Activated T-helper 2 cell treated with anti-CD3 and anti-CD28 coated beads, Interferon-gamma antibody, Interleukin-2, Interleukin-4, amounts not matched to agents 10 μg/mL and 5 μg/mL and 100 μg/mL, durations not matched to agents 14 hours and 24 hours and 36 hours (primary cell): ENCODE measurements around the gene SMIM28. TPM values are rescaled to one million over a fixed set of nuclear protein-coding genes. Genes with fewer than 3 reads are reported as not detected.
A peak's percentile ranks its signal among the peaks of the same experiment; 100 is the strongest.

Source experiments
- DNase-seq: peaks from one replicate; pipeline ENCODE4 v3.0.0; 2021; ENCODE audit warnings: low spot score
- H3K27ac Mint-ChIP-seq: one replicate; pipeline ENCODE4 v1.8.0; 2021; ENCODE audit warnings: mixed read lengths
- H3K27me3 Mint-ChIP-seq: one replicate; pipeline ENCODE4 v1.8.0; 2021; ENCODE audit warnings: low read depth, mixed read lengths
- H3K36me3 Mint-ChIP-seq: one replicate; pipeline ENCODE4 v1.8.0; 2021; ENCODE audit warnings: low read depth, mixed read lengths
- H3K4me1 Mint-ChIP-seq: one replicate; pipeline ENCODE4 v1.8.0; 2021; ENCODE audit warnings: low read depth, mixed read lengths
- H3K4me3 Mint-ChIP-seq: one replicate; pipeline ENCODE4 v1.8.0; 2021; ENCODE audit warnings: low read depth, mild to moderate bottlenecking, moderate library complexity, mixed read lengths
- H3K9me3 Mint-ChIP-seq: one replicate; pipeline ENCODE4 v1.8.0; 2021; ENCODE audit warnings: mixed read lengths
- intact Hi-C: fragments of 100-400 bp; cut with micrococcal nuclease; formaldehyde crosslinking; loops from one replicate; pipeline ENCODE4 v1.15.1; 2023
- total RNA-seq: library from RNA; stranded (reverse); gene quantifications from 2 replicates; pipeline ENCODE4 v1.2.3, GENCODE V29; 2022

SMIM28 gene
- total RNA-seq, 1 donor from 2014 or later = not detected

DNA sequence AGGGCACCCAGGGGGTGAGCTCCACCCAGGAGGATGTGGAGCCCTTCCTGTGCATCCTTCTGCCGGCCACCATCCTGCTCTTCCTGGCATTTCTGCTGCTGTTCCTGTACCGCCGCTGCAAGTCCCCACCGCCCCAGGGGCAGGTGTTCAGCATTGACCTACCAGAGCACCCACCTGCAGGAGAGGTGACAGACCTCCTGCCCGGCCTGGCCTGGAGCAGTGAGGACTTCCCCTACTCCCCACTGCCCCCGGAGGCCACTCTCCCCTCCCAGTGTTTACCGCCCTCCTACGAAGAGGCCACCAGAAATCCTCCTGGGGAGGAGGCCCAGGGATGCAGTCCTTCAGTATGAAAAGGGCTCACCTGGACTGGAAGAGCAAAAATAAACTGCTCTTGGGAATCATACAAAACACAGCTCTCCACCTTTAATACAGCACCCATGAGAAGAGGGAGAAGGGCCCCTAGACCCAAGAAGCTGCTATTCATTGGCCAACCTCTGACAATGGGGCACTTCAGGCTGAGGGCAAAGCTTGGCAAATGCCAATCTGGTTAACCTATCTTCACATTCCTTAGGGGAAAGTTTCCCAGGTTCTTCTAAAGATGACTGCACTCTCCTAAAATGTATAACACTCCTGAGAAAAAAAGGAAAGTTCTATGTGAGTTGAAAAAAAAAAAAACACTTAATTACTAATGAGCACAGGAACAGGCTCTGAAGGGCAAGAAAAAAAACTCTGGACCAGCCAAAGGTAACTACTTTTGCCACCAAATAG lies 5.0 kb downstream of the SMIM28 start:
- H3K9me3 Mint-ChIP-seq = no peaks in the 10 kb centered on the region
- intact Hi-C loops = no loop called here
- no peak overlapping the region for H3K4me3 Mint-ChIP-seq
- no peaks in the 10 kb centered on the region for H3K36me3 Mint-ChIP-seq
- H3K27me3 Mint-ChIP-seq = peaks cover 5% of the 10 kb centered on the region
- no peak for DNase-seq
- H3K4me1 Mint-ChIP-seq = no peaks in the 10 kb centered on the region
- H3K27ac Mint-ChIP-seq = no peak overlapping the region

DNA sequence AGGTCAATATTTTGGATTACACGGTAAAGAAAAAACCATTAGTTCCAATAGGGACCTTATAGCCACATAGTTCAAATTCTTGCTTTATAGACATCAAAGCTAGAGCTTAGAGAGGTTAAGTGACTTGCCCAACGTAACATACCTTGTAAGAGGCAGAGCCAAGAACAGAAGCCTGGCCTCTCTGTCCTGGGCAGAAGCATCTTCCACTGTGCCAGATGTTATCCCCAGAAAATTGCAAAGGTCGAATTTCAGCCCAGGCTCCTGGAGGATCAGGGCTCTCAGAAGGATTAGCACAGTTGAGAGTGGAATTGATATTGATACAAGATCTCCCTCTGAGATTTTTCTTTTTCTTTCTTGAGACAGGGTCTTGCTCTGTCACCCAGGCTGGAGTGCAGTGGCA lies 6.1 kb downstream of the SMIM28 start:
- Mint-ChIP-seq H3K4me1 (no peaks in the 10 kb centered on the region), H3K9me3 (no peaks in the 10 kb centered on the region), H3K36me3 (no peaks in the 10 kb centered on the region), H3K27ac (no peak overlapping the region), H3K4me3 (no peak overlapping the region), H3K27me3 (peaks cover 11% of the 10 kb centered on the region)
- DNase-seq = no peak
- intact Hi-C loops = no loop called here

DNA sequence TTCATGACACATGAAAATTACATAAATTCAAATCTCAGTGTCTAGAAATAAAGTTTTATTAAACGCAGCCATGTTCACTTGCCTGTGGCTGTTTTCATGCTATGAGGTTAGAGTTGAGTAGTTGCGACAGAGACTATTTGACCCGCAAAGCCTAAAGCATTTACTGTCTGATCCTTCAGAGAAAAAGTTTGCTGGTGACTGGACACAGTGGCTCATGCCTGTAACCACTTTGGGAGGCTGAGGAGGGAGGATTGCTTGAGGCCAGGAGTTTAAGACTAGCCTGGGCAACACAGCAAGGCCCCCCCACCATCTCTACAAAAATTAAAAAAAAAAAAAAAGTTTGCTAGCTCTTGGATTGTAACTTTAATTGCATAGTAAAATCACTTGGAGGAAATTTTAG lies 9.2 kb downstream of the SMIM28 start:
- H3K9me3 Mint-ChIP-seq = no peaks in the 10 kb centered on the region
- no peak overlapping the region for H3K4me3 Mint-ChIP-seq
- H3K4me1 Mint-ChIP-seq = no peaks in the 10 kb centered on the region
- intact Hi-C loops = no loop called here
- no peaks in the 10 kb centered on the region for H3K36me3 Mint-ChIP-seq
- H3K27ac Mint-ChIP-seq = no peak overlapping the region
- DNase-seq = no peak
- H3K27me3 Mint-ChIP-seq = peaks cover 18% of the 10 kb centered on the region

DNA sequence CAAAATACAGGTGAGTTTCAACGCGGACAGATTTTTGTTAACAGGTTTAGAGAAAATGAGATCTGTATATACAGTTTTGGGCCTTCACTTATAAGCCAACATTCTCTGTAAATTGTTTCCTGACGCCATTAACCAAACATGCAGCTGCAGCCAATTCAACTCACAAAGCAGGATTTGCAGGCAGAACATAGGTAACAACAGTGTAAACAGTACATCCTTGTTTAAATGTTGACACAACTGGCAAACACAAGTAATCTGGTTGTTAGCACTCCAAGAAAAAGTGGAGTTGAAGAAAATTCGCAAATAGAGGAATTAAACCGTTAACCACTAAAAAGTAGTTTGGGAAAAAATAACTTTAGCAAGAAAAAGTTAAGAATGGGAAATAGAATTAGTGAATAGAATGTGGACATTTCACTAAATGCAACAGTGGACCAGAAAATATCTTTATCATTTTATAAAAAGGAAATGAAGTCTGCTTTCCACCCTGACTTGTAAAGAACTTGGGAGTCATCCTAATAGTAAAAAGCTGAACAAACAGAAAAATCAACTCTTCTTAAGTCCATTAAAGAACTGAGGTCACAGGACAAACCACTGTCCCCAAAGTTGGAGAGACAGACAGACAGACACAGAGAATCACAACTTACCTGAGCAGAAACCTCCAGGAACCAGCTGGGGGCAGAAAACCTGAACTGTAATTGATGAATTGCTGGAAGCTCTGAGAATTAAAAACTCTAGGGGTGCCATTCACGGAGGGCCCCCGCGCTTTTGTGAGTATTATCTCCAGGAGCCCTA lies 10.1 kb downstream of the SMIM28 start:
- intact Hi-C loops = no loop called here
- peaks cover 18% of the 10 kb centered on the region for H3K27me3 Mint-ChIP-seq
- no peak overlapping the region for H3K4me3 Mint-ChIP-seq
- H3K9me3 Mint-ChIP-seq = no peaks in the 10 kb centered on the region
- no peak for DNase-seq
- no peak overlapping the region for H3K27ac Mint-ChIP-seq
- H3K36me3 Mint-ChIP-seq = no peaks in the 10 kb centered on the region
- H3K4me1 Mint-ChIP-seq = no peaks in the 10 kb centered on the region

DNA sequence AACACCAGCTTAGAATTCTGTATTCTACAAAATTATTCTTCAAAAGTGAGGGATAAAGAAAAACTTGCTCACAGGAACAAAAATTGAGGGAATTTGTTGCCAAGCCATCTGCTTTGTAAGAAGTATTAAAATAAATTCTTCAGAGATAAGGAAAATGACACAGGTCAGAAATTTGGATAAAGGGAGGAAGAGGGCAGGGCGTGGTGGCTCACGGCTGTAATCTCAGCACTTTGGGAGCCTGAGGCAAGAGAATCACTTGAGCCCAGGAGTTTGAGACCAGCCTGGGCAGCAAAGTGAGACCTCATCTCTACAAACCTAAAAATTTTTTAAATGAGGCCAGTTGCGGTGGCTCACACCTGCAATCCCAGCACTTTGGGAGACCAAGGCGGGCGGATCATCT lies 11.8 kb downstream of the SMIM28 start:
- H3K4me1 Mint-ChIP-seq = peaks cover 7% of the 10 kb centered on the region
- DNase-seq = no peak
- H3K27me3 Mint-ChIP-seq = peaks cover 15% of the 10 kb centered on the region
- H3K27ac Mint-ChIP-seq = no peak overlapping the region
- H3K9me3 Mint-ChIP-seq = peaks cover 4% of the 10 kb centered on the region
- H3K4me3 Mint-ChIP-seq = no peak overlapping the region
- intact Hi-C loops = no loop called here
- no peaks in the 10 kb centered on the region for H3K36me3 Mint-ChIP-seq

DNA sequence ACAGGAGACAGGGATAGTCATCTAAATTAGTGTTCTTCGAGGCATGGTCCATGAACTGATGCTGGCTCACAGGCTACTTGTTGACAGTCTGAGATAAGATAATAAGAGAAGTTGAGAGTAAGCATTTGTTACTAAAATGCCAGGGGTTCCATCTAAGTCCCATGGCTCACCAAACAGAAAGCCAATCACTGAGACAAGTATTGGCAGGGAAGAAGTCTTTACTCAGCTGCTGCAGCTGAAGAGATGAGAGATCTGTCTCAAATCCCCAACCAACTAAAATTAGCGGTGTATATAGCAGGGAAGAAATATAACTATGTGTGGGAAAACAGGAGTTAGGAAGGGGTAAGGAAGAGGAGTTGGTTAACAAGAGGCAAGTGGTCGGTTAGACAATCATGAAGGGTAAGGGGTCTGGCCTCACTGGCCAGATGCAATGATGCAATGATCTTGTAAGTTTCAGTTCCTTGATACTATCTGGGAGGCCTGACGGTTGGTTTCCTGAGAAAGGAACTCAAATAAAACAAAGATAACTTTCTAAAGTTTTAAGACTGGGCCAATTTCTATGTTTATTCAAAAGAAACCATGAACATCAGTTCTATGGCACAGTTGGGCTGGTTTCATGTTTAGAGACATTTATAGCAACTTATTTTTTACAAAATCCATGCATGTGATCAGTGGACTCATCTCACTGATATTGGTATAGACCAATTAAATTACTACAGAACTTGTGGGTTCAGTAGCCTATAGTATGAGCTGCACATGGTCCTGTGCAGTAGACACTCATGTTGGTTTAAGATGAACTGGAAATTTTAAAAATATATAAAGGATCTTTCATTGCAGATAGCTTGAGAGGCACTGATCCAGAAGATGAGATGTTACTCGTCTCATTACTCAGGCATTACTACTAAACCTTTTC lies 16.4 kb downstream of the SMIM28 start:
- Mint-ChIP-seq H3K4me3 (no peak overlapping the region), H3K27me3 (peaks cover 3% of the 10 kb centered on the region), H3K36me3 (no peaks in the 10 kb centered on the region), H3K27ac (no peak overlapping the region), H3K4me1 (peaks cover 7% of the 10 kb centered on the region), H3K9me3 (peaks cover 4% of the 10 kb centered on the region)
- intact Hi-C loops = no loop called here
- no peak for DNase-seq

DNA sequence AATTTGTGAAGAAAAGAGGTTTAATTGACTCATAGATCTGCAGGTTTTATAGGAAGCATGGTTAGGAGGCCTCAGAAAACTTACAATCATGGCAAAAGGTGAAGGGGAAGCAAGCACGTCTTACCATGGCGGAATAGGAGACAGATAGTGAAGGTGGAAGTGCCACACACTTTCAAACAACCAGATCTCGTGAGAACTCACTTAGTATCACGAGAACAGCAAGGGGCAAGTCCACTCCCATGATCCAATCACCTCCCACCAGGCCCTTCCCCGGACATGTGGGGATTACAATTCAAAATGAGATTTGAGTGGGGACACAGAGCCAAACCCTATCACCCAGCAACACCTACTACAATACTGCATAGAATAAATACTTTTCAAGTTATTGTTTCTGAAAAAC lies 19.0 kb downstream of the SMIM28 start:
- Mint-ChIP-seq H3K4me1 (peaks cover 7% of the 10 kb centered on the region), H3K36me3 (no peaks in the 10 kb centered on the region), H3K27me3 (peaks cover 2% of the 10 kb centered on the region), H3K4me3 (no peak overlapping the region), H3K27ac (no peak overlapping the region), H3K9me3 (peaks cover 4% of the 10 kb centered on the region)
- DNase-seq = no peak
- intact Hi-C loops = no loop called here

DNA sequence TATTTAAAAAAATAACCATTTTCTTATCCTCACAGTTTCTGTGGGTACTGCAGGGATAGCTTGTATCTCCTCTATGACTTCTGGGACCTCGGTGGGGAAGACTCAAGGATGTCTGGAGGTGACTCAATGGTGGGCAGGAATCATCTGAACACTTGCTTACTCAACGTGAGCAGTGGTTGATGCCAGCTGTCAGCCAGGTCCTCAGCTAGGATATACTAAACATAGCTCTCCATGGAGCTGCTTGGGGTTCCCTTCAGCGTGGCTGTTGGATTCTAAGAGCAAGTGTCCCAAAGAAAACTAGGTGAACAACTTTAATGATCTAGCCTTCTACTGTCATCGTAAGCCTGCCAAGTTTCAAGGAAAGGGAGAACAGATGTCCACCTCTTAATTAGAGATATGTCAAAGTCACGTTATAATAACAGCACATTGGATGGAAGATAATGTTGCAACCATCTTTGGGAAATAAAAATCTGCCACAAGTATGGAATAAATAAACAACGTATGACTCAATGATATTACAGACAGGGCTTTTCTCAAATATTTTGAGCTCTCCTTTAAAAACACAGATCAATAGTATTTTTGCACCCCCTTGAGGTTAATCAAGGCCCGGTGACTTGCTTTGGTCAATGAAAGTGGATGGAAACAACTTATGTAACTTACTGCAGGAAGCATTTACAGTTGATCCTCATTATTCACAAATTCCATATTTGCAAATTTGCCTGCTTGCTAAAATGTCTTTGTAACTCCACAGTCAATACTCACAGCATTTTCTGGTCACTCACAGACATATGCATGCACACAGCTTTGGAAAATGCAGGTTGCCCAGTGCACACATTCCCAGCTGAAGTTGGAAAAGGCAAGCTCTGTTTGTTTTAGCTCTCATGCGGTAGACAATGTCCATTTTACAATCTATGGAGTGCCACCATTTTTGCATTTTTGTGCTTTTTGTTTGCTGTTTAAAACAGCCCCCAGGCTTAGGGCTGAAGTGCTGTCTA lies 19.7 kb downstream of the SMIM28 start:
- Mint-ChIP-seq H3K9me3 (peaks cover 4% of the 10 kb centered on the region), H3K27ac (no peak overlapping the region), H3K27me3 (peaks cover 8% of the 10 kb centered on the region), H3K36me3 (no peaks in the 10 kb centered on the region), H3K4me3 (no peak overlapping the region), H3K4me1 (peaks cover 7% of the 10 kb centered on the region)
- DNase-seq = no peak
- intact Hi-C loops = no loop called here

DNA sequence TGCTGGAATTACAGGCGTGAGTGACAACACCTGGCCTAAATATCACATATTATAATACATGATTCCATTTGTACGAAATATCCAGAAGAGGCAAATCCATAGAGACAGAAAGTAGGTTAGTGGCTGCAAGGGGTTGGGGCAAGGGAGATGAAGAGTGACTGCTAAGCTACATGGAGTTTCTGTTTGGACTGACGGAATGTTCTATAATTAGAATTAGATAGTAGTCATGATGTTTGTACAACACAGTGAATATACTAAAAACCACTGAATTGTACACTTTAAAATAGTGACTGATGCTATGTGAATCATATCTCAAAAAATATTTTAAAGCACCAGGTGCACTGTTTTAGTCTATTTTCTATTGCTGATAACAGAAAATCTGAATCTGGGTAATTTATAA lies 22.6 kb downstream of the SMIM28 start:
- H3K4me1 Mint-ChIP-seq = peaks cover 9% of the 10 kb centered on the region
- no peaks in the 10 kb centered on the region for H3K9me3 Mint-ChIP-seq
- peaks cover 13% of the 10 kb centered on the region for H3K27me3 Mint-ChIP-seq
- no peak overlapping the region for H3K4me3 Mint-ChIP-seq
- intact Hi-C loops = loop anchor here (10.0 kb wide), 2 partner anchors 286 to 374 kb away; partner anchors contain the start of gene CCDC28A
- no peaks in the 10 kb centered on the region for H3K36me3 Mint-ChIP-seq
- H3K27ac Mint-ChIP-seq = no peak overlapping the region
- DNase-seq = no peak

DNA sequence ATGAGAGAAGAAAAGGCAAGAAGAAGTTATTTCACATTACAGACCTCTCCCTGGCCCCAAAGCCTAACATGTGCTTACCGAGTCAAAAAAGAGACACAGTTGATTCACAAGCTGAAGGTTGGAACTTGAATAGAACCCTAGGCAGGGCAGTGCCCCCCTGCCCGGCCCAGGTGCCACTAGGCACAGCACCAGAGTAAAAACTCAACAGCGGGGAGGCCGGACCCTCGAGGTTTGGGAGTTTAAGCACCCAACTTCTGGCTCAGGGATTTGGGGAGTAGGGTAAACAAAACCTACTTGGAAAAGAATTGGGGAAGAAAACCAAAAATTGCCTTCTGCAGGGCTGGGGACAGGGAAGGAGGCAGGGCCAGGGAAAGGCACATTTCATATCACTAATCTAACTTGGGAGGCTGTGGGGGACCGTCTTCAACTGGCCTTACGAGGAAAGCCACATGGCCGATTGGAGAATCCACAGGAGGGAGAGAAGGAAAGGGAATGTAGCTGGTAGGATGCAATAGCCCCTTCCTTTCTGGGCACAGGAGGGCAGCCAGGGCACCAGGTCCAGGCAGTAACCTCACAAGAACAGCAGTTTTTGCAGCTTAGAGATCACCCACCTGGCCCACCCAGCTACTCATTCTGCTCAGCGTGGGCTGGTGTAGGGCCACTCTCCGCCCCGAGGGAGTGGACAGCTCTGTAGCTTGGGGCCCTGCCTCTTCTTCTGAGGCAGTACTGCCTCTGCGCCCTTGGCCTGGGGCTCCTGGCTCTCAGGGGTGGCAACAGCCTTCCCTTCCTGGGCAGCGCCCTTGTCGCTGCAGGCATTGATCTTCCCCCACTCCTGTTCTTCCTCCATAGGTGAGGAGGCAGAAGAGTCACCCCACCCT lies 24.5 kb downstream of the SMIM28 start:
- Mint-ChIP-seq H3K4me3 (peak overlapping the region; percentile 1), H3K4me1 (peaks cover 16% of the 10 kb centered on the region), H3K36me3 (peaks cover 10% of the 10 kb centered on the region), H3K9me3 (no peaks in the 10 kb centered on the region), H3K27ac (no peak overlapping the region), H3K27me3 (peaks cover 13% of the 10 kb centered on the region)
- intact Hi-C loops = loop anchor here (10.0 kb wide), 2 partner anchors 287 to 373 kb away; partner anchors contain the start of gene CCDC28A
- no peak for DNase-seq

DNA sequence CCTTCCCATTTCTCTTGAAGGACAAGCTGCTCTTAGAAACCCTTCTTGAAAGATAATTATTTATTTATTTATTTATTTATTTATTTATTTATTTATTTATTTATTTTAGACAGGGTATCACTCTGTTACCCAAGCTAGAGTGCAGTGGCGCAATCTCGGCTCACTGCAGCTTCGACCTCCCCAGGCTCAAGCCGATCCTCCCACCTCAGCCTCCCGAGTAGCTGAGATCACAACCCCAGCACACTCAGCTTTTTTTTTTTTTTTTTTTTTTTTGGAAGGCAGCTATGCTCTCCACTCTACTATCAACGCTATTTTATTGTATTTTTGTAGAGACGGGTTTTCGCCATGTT lies 25.1 kb downstream of the SMIM28 start:
- intact Hi-C loops = loop anchor here (10.0 kb wide), 2 partner anchors 288 to 372 kb away; partner anchors contain the start of gene CCDC28A
- Mint-ChIP-seq H3K4me3 (peak overlapping the region; percentile 66), H3K27me3 (peaks cover 13% of the 10 kb centered on the region), H3K4me1 (peaks cover 16% of the 10 kb centered on the region), H3K27ac (peak overlapping the region; percentile 4), H3K36me3 (peaks cover 15% of the 10 kb centered on the region), H3K9me3 (no peaks in the 10 kb centered on the region)
- no peak for DNase-seq
